ENCODE measurements around the gene BIRC3. TPM values are rescaled to one million over a fixed set of nuclear protein-coding genes. Genes with fewer than 3 reads are reported as not detected.

BIRC3 gene
- total RNA-seq, 4 donors from 2014 or later = 2.4 to 6.9 (median 6.0) TPM

- Histone ChIP-seq H3K36me3 (no peaks in the 10 kb centered on the region), H3K27ac (no peak overlapping the region), H3K9me3 (no peaks in the 10 kb centered on the region), H3K27me3 (no peaks in the 10 kb centered on the region), H3K4me1 (peaks cover 5 to 34% (median 13%) of the 10 kb centered on the region in 3 donors), H3K4me3 (no peak overlapping the region)
- WGBS, 2 donors = 62 to 70% methylated on average over 3 of the region's 3 CpGs
- no peak for DNase-seq
- TF ChIP-seq, protein P1, sequence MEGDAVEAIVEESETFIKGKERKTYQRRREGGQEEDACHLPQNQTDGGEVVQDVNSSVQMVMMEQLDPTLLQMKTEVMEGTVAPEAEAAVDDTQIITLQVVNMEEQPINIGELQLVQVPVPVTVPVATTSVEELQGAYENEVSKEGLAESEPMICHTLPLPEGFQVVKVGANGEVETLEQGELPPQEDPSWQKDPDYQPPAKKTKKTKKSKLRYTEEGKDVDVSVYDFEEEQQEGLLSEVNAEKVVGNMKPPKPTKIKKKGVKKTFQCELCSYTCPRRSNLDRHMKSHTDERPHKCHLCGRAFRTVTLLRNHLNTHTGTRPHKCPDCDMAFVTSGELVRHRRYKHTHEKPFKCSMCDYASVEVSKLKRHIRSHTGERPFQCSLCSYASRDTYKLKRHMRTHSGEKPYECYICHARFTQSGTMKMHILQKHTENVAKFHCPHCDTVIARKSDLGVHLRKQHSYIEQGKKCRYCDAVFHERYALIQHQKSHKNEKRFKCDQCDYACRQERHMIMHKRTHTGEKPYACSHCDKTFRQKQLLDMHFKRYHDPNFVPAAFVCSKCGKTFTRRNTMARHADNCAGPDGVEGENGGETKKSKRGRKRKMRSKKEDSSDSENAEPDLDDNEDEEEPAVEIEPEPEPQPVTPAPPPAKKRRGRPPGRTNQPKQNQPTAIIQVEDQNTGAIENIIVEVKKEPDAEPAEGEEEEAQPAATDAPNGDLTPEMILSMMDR (IDR thresholded peaks at IDR 0.05) = no peak
- intact Hi-C loops (cut with DNase I) = loop anchor here (5.0 kb wide), 2 partner anchors 54 to 209 kb away; no protein-coding TSS in a partner anchor
Measured at GRCh38 chr11:102288725-102289083, 28.6 kb upstream of the BIRC3 start.

DNA sequence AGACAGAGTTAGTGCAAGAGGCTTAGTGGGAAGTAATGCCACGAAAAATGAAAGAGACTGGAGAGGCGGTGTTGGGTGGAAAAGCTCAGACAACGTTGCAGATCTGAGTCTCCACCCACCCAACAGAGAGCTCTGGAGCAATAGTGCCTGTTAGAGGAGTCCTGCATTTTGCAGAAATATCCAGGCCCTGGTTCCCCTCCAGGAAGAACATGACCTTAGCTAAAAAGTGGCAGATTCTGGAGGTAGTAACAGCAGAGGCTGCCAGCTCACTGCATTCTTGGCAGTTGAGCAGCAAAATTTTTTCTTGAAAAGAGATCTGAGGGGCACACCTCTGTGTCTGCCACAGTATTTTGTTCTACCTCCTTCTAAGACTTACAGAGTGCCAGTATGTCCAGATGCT is 27.7 kb upstream of the BIRC3 start:
- intact Hi-C loops (cut with DNase I) = loop anchor here (5.0 kb wide), 2 partner anchors 53 to 208 kb away; no protein-coding TSS in a partner anchor
- H3K4me1 ChIP-seq = peaks cover 5 to 40% (median 13%) of the 10 kb centered on the region in 3 donors
- no peaks in the 10 kb centered on the region for H3K36me3 ChIP-seq
- 28 to 47% methylated on average over 3 of the region's 3 CpGs for WGBS, 2 donors
- H3K9me3 ChIP-seq = no peaks in the 10 kb centered on the region
- DNase-seq = no peak
- no peaks in the 10 kb centered on the region for H3K27me3 ChIP-seq
- no peak for TF ChIP-seq POLR2A (IDR thresholded peaks at IDR 0.05)
- TF ChIP-seq, protein P1 (IDR thresholded peaks at IDR 0.05) = no peak
- H3K27ac ChIP-seq = peak overlapping the region in 3 of 4 donors; percentile 4 to 10 (median 9)
- no peak overlapping the region for H3K4me3 ChIP-seq

DNA sequence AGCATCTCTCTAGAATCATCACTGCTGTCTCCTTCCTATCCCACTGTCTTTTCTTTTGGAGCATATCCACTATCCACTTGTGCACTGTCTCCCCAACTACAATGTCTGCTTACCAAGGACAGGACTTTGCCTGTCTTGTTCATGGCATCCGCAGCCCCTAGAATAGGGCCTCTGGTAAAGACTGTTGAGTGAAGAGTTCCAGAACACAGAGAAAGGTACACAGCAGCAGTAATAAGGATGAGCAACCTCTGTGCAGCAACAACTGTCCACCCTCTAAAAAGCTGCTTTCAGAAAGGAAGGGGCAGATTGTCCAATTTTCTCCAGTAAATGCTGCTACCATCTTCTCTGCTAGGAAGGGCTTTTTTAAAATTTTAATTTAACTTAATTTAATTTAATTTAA is 25.5 kb upstream of the BIRC3 start:
- no peak for DNase-seq
- Histone ChIP-seq H3K4me3 (no peak overlapping the region), H3K36me3 (no peaks in the 10 kb centered on the region), H3K27ac (no peak overlapping the region), H3K4me1 (peaks cover 5 to 36% (median 13%) of the 10 kb centered on the region in 3 donors), H3K9me3 (no peaks in the 10 kb centered on the region), H3K27me3 (no peaks in the 10 kb centered on the region)
- 100% methylated on average over 1 of the region's 1 CpG for WGBS, 2 donors
- intact Hi-C loops (cut with DNase I) = no loop called here
- no peak for TF ChIP-seq POLR2A (IDR thresholded peaks at IDR 0.05)
- TF ChIP-seq, protein P1 (IDR thresholded peaks at IDR 0.05) = no peak

- no peak for TF ChIP-seq POLR2A (IDR thresholded peaks at IDR 0.05)
- TF ChIP-seq, protein P1 (IDR thresholded peaks at IDR 0.05) = no peak
- Histone ChIP-seq H3K4me1 (peaks cover 5 to 30% (median 10%) of the 10 kb centered on the region in 3 donors), H3K4me3 (no peak overlapping the region), H3K27me3 (no peaks in the 10 kb centered on the region), H3K36me3 (no peaks in the 10 kb centered on the region), H3K27ac (no peak overlapping the region), H3K9me3 (no peaks in the 10 kb centered on the region)
- no peak for DNase-seq
- intact Hi-C loops (cut with DNase I) = no loop called here
- 56 to 73% methylated on average over 5 to 6 of the region's 6 CpGs for WGBS, 2 donors
Measured at GRCh38 chr11:102292933-102293332, 24.4 kb upstream of the BIRC3 start.

- Histone ChIP-seq H3K4me1 (peaks cover 0 to 26% (median 6%) of the 10 kb centered on the region in 3 donors), H3K27me3 (no peaks in the 10 kb centered on the region), H3K36me3 (no peaks in the 10 kb centered on the region), H3K27ac (no peak overlapping the region), H3K9me3 (no peaks in the 10 kb centered on the region), H3K4me3 (peak overlapping the region in 1 of 4 donors; percentile 33)
- WGBS, 2 donors = 8 to 18% methylated on average over 6 of the region's 6 CpGs
- DNase-seq = no peak
- TF ChIP-seq, protein P1 (IDR thresholded peaks at IDR 0.05) = peak; percentile 59 to 83 (median 66)
- no peak for TF ChIP-seq POLR2A (IDR thresholded peaks at IDR 0.05)
- intact Hi-C loops (cut with DNase I) = no loop called here
Measured at GRCh38 chr11:102293873-102294601, 23.2 kb upstream of the BIRC3 start.

Measured in esophagus squamous epithelium (tissue), 5 donors.